ENCODE measurements around the gene ZNF740. TPM values are rescaled to one million over a fixed set of nuclear protein-coding genes. Genes with fewer than 3 reads are reported as not detected.
"Not testable (repeated sequence)": the region's sequence is repeated elsewhere in the genome, so short reads cannot be mapped to it uniquely, and the experiment has no call there.

ZNF740 gene
- total RNA-seq, 1 experiment from 2014 or later, result 8.8 TPM

GRCh38 chr12:53173085-53173715, 7.3 kb upstream of the ZNF740 start:
- DNase-seq (ENCODE audit: low spot score), result no peak

DNA sequence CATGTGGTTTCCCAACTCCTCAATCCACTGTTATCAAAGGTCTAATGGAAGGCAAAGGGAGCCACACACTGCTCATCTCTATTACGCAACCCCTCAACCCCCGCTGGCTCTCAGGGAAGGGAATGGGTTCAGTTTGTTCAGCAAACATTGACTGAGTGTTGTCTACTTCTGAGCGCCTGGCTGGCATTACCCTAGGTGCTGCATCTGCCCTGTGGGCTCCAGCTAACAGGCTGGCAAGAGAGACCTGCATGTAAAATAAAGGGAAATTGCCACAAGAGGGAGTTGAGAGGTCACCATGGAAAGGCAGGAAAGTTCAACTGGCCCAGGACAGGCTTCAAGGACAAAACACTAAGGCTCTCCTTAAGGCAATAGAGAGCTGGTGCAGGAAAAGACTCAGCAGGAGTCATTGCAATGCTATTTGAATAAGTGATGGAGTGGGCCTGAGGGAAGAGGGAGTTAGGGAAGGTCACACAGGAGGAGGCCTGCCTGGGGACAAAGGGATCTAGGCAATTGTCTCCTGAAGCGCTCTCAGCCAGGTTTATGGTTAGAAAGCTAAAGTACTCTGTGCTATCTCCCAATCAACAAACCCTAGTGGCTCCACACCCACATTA, 5.5 kb upstream of the ZNF740 start:
- DNase-seq (ENCODE audit: low spot score), result peak; percentile 54

- DNase-seq (ENCODE audit: low spot score), result no peak
Observed at GRCh38 chr12:53176750-53177149, 3.8 kb upstream of the ZNF740 start.

DNA sequence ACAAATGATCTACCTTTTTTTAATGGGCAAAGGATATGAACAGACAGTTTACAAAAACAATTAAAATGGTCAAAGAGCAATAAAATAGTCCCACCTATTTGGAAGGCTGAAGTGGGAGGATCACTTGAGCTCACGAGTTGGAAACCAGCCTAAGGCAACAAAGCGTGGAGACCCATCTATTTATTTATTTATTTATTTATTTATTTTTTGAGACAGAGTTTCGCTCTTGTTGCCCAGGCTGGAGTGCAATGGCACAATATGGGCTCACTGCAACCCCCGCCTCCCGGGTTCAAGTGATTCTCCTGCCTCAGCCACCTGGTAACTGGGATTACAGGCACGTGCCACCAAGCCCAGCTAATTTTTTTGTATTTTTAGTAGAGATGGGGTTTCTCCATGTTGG, 3.1 kb upstream of the ZNF740 start:
- not testable (repeated sequence) for DNase-seq (ENCODE audit: low spot score)

DNA sequence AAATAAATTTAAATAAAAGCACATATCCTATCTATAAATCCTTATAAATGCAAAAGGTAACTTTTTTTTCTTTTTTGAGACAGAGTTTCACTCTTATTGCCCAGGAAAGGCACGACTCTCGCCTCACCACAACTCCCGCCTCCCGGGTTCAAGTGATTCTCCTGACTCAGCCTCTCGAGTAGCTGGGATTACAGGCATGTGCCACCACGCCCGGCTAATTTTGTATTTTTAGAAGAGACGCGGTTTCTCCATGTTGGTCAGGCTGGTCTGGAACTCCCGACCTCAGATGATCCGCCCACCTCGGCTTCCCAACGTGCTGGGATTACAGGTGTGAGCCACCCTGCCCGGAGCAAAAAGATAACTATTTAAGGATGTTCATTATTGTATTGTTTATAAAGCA, 1.7 kb upstream of the ZNF740 start:
- DNase-seq (ENCODE audit: low spot score), result not testable (repeated sequence)

DNA sequence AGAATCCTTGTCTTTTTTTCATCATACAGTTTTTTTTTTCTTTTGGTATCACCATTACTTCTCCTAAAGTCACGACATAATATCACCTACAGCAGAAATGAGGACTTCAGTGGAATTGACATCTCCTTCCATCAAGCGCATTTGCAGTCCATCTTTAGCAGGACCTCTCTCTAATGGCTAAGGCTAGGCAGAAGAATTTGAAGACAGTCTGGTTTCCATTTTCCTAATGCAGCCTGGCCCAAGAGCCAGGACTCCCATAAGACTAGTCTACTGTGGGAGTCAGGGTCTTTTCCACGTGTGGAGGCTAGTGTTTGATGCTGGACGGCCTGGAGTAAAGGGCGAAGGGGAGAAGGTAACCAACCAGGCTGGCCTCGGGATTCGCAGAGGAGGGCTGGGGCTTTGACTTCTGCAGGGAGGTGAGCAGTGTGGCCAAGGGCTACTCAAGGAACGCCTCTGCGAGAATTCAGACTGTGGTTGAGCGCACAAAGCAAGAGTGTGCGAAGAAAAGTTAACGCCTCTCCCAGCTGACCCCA, 769 bp upstream of the ZNF740 start:
- peak; percentile 62 for DNase-seq (ENCODE audit: low spot score)

DNA sequence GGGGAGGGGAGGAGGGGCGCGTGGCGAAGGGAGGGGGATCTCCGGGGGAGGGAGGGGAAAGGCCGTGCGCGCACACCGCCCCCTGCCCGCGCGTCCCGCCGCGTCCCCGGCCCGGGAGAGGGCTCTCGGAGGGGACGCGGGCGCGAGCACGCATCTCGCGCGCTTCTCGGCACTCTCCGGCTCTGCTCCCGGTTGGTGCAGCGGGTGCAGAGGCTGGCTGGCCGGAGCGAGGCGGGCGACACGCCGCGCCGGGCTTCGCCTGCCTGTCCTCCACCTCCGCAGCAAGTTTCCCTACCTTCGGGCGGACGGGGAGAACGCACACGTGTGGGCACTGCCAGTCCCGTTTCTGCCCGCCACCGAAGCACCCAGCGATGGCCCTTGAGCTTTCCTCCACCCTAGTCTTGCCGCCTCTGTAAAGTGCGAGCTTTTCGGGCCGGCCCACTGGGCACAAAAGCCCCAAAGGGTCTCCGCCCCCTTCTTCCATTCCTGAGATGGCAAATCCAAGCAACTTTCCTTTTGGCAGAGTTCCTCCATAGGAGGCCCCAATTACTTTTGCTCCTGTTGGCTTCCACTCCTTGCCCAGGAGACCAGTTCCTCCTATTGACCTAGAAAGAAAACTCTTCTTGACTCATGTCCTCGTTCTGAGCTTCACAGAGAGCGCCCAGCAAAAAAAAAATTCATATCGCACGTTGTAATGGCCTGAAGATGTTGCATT, 566 bp downstream of the ZNF740 start:
- DNase-seq (ENCODE audit: low spot score), result peak; percentile 78

DNA sequence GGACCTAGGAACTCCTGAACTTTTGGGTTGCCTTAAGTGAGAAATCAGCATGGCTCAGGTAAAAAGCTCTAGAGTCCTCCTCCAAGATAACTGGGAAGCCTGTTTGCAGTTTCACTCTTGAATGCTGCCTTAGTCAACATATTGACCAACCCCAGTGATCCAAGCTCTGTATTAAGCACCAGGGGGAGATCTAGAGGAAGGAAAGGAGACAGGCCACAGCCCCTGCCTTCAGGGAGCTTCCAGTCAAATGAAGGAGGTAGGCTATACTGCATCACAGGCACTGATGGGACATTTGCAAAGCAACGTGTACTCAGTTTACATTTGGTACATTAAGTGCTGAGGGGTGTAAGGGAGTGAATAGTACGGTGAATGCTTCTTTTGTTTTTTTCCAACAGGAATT, 1.4 kb downstream of the ZNF740 start:
- DNase-seq (ENCODE audit: low spot score), result no peak

GRCh38 chr12:53182903-53183302, 2.4 kb downstream of the ZNF740 start:
- DNase-seq (ENCODE audit: low spot score), result no peak

GRCh38 chr12:53184828-53185227, 4.3 kb downstream of the ZNF740 start:
- DNase-seq (ENCODE audit: low spot score), result no peak

GRCh38 chr12:53185582-53186153, 5.1 kb downstream of the ZNF740 start:
- no peak for DNase-seq (ENCODE audit: low spot score)

GRCh38 chr12:53186745-53187144, 6.2 kb downstream of the ZNF740 start:
- DNase-seq (ENCODE audit: low spot score), result no peak

GRCh38 chr12:53187145-53187899, 6.8 kb downstream of the ZNF740 start:
- no peak for DNase-seq (ENCODE audit: low spot score)

DNA sequence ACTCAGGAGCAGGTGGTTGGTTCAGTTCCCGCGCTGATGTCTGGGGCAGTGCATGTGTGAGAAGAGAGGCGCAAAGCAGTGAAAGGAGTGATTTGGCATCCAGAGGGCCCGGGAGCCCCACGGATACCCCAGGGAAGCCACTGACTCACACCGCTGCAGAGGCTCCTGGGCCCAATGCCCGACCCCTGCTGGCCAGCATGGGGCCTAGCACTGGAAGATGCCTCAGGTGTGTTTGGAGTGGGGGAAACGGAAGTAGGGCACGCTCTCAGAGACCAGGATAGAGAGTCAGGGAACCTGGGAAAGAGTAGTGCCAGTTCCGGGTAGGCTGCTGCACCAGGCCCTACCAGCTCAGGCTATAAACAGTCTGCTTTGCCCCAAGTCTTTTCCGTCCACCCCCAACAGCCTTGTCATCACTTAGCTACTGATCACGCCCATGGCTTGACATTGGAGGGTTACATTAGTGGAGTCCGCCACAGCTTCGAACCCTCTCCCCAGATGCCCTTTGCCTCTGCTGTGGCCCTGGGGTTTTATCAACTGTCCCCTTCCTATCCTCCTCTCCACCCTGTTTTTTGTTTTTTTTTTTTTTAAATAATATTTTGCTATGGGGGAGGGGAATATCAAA, 9.7 kb downstream of the ZNF740 start:
- DNase-seq (ENCODE audit: low spot score), result peak; percentile 52

DNA sequence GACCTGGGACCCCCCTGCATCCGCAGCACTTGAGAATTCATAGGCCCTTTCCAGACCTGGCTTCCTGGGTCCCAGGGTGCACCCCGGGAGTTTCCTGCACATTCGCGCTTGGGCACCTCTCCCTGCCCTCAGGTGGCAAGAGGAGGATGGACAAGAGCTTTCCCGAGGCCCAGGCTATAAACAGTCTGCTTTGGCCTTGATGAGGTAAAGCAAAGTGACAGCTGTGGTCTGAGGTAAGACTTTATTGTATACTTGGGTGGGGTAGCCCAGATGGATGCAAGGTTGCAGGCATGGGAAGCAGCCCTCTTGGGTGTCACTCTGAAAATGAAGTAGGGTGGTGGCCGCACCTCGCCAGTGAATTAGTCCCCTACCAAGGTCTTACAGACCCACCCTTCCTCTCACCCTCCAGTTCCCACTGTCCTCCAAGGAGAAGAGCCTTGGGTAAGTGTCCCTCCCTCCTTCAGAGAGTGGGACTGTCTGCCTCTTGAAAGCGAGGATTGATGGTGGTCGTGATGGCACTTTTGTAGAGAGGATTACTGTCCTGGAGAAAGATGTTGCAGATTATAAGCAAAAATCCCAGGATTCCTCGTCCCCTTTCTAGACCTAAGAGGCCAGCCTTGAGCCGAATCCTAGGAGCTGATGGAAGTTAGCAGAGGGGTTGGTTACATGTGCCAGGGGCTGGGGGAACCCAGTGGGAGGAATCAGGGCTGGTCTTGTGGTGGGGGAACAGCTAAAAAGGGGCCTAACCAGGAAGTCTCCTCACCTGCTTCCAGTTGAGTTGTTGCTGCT, 10.8 kb downstream of the ZNF740 start:
- DNase-seq (ENCODE audit: low spot score), result no peak

GRCh38 chr12:53191885-53192530, 11.5 kb downstream of the ZNF740 start:
- no peak for DNase-seq (ENCODE audit: low spot score)

- no peak for DNase-seq (ENCODE audit: low spot score)
Observed at GRCh38 chr12:53192531-53193021, 12.1 kb downstream of the ZNF740 start.

- DNase-seq (ENCODE audit: low spot score), result no peak
Observed at GRCh38 chr12:53193040-53193439, 12.5 kb downstream of the ZNF740 start.

DNA sequence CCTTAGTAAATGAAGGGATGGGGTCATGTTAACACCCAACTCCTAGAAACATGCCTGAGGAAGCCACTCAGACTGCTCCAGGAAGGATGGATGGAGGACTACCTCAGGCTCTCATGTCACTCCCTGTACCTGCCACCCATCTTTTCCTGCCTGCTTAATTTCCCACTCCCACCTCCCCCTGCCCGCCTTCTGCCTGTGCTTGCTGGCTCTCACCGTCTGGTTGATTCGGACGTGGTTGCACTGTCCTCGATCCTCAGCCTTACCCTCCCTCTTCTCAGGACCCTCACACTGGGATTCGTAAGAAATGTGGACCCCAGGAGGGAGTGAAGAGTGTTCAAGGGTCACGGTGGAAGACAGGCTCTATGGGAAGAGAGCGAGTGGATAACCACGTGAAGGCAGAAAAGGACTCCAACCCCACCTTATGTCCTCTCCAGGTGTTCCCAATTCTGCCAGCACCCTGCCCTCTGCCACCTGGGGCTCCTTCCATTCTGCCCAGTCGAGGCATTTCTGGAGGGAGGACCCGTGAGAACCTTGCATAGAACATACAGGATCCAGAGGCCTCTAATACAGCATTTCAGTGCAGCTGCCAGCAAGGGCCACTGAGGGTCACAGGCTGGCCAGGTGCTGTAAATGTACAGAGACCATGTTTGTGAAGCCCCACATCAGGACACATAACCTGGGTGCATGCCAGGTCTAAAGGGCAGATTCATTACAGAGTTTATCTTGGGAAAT, 13.6 kb downstream of the ZNF740 start:
- DNase-seq (ENCODE audit: low spot score), result no peak

Data from HT-29 (cell line).